ENCODE data around the gene NOVA1.
"Not testable (repeated sequence)": the region's sequence is repeated elsewhere in the genome, so short reads cannot be mapped to it uniquely, and the experiment has no call there.

Gene NOVA1

GRCh38 chr14:26597589-26598080, at the start of gene NOVA1:
NOVA1 (minus strand) TSS chr14:26598033; CDS start chr14:26597436, 597 bp downstream.
- peak; percentile 16 for DNase-seq

GRCh38 chr14:26645057-26645456, 47.2 kb upstream of the NOVA1 start:
- not testable (repeated sequence) for DNase-seq

DNA sequence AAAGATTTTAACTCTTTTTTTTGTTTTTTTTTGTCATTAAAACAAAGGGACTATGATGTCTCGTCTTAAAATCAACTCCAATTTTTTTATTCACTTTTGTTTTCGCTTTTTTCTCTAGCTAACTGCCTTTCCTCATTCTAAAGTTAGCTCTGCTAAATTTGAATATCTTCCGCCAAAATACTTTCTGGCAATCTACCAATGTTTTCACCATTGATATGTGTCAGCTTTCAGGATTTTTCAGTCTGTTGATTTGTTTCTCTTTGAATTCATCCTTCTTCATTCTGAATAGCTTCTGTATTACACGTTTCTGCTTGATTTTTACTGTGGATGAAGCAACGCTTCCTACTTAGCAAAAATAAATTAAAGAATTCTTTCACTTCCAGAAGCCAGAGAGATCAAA, 38.7 kb upstream of the NOVA1 start:
- no peak for DNase-seq

DNA sequence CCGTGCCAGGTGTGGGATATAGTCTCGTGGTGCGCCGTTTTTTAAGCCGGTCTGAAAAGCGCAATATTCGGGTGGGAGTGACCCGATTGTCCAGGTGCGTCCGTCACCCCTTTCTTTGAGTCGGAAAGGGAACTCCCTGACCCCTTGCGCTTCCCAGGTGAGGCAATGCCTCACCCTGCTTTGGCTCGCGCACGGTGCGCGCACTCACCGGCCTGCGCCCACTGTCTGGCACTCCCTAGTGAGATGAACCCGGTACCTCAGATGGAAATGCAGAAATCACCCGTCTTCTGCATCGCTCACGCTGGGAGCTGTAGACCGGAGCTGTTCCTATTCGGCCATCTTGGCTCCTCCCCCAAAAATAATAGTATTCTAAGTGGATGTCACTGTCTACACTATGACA, 37.1 kb upstream of the NOVA1 start:
- DNase-seq: not testable (repeated sequence)

- DNase-seq: no peak
Observed at GRCh38 chr14:26626256-26626655, 28.4 kb upstream of the NOVA1 start.

DNA sequence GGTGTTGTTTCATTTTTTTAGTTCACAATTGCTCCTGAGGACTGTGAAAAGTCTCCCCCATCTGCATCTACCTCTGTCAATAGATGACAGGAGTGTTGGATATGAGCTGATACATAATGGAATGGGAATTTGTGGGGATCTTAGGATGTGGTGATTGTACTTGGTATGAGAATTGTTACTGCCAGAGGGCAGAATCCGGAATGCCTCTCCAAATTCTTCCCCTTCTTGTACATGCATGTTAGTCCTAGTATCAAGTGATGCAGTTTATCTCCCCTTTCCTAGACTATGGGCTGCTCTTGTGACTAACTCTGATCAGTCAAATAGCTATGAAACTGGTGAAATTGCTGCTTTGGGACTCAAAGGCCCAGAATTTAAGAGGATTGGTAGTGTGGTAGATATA, 24.8 kb upstream of the NOVA1 start:
- no peak for DNase-seq

DNA sequence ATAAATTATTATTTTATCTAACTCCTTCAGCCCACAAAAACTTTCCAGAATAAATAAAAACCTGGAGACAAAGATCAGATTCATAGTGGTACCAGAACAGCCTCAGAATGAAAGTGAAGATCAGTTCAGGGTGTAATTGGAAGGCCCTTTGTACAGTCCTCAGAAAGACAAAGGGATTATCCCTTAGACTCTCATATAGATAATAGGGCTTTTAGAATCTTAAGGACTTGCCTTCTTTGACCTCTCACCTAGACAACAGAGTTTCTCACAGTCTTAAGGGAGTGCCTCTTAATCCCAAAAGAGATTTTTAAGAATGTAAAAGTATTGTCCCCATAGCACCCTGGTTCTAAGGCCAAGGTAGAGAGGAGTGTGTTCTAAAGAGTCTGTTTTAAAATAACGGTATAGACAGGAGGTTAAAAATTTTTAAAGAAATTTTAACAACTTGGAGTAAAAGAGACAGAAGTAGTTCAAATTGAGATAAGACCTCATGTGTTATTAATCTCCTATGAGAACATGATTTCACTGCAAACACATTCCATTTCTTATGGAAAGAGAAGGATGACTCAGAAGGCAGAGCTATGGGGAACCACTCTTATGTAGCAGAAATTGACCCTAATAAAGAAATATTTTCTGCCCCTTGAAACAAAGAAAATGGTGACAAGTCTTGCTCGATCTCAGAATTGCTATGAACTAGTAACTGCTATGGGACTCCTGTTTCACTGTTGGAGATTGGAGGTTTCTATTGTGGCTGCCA, 24.2 kb upstream of the NOVA1 start:
- no peak for DNase-seq

- no peak for DNase-seq
Observed at GRCh38 chr14:26621364-26621763, 23.5 kb upstream of the NOVA1 start.

GRCh38 chr14:26611259-26611658, 13.4 kb upstream of the NOVA1 start:
- DNase-seq: no peak

DNA sequence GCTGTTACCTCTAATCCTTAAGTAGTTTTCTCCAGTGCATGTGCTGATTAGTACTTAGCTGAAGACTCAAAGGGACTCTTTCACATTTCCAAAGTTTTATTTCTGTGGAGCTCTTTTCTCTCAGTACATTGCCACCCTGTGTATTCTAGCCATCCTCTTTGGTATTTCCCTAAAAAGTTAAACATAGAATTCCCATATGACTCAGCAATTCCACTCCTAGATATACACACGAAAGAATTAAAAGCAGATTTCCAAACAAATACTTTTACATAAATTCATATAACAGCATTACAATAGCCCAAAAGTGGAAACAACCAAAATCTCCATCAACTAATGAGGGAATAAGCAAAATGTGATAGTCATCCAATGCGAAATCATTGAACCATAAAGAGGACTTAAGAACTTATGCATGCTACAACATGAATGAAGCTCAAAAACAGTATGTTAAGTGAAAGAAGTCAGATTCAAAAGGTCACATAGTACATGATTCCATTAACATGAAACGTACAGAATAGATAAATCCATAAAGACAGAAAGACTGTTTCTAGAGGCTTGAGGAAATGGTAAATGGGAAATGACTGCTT, 9.0 kb upstream of the NOVA1 start:
- DNase-seq: no peak

- DNase-seq: no peak
Observed at GRCh38 chr14:26605602-26606001, 7.8 kb upstream of the NOVA1 start.

- no peak for DNase-seq
Observed at GRCh38 chr14:26602902-26603301, 5.1 kb upstream of the NOVA1 start.

DNA sequence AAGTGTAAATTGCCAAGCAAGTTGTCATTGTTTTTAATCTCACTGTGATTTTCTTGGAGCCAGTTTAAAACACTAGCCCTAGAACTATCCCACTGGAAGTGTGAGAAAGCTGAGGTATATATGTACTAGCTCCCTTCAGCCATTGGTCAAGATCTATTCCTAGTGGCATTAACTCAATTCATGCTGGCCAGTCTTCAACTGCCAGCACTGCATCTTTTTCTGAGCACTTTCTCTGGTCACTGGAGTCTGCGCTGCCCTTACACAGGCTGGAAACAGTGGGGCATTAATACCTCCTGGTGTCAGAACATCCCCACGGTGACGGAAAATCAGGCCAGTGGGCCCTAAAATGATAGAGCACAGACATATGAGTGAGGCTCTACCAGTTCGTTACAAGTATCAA, 4.0 kb upstream of the NOVA1 start:
- no peak for DNase-seq

DNA sequence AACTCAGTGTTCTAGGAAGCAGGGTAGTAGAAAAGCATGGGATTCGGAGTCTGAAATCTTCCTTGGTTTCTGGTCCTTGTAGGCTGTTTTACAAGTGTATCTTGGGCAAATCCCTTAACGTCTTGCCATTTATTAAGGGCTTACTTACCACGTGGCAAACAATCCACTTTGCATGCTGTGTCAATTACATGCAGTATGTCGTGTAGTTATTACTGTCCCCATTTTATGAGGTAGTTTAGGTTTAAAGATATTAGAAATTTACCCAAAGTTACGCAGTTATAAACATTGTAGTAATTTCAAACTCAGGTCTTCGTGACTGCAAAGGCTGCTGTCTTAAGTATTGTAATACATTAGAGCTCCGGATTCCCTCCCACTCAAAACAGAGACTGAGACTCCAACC, 1.5 kb upstream of the NOVA1 start:
- no peak for DNase-seq

DNA sequence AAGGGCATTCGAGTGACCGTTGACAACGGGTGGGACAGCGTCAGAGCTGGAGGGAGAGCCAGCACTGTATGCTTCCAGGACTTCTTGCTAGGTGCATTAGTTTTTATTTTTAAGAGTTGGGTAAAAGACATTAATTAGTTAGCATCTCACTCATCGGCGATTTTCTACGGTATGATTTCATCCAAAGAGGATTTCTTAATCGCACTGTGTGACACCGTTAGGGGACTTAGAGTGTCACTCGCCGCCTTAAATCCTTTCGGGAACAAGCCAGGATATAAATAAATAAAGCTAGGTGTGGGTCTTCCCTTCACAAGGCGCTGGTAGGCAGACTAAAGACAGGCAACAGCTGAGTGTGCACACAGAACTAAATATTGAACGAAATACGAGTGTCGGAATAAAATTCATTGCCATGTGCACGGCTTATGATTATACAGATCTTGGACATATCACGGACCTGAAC, 869 bp upstream of the NOVA1 start:
- DNase-seq: no peak

GRCh38 chr14:26598081-26598671, 343 bp upstream of the NOVA1 start:
- peak; percentile 83 for DNase-seq

DNA sequence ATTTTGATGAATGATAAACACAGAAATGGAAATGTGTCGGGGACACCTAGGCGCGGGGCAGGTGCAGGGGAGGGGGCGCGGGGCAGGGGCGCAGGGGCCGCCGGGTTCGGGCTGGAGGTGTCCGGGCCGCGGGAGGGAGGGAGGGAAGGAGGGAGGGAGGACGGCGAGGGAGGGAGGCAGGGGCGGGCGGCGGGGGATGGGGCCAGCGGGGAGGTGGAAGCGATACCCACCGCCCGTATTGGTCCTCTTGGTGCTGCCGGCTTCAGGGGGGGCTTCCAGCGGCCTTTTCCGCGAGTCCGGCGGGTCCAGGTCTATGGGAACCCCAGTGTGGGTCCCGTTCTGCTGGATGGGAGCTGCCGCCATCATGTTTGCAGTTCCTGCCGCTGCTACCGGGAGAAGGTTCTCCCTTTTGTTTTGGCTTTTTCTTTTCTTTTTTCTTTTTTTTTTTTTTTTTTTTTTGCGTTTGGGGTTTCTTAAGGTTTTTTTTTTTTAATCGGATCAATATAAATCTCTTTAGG, 703 bp downstream of the NOVA1 start:
- no peak for DNase-seq

GRCh38 chr14:26596543-26597061, 1.2 kb downstream of the NOVA1 start:
- DNase-seq: no peak

DNA sequence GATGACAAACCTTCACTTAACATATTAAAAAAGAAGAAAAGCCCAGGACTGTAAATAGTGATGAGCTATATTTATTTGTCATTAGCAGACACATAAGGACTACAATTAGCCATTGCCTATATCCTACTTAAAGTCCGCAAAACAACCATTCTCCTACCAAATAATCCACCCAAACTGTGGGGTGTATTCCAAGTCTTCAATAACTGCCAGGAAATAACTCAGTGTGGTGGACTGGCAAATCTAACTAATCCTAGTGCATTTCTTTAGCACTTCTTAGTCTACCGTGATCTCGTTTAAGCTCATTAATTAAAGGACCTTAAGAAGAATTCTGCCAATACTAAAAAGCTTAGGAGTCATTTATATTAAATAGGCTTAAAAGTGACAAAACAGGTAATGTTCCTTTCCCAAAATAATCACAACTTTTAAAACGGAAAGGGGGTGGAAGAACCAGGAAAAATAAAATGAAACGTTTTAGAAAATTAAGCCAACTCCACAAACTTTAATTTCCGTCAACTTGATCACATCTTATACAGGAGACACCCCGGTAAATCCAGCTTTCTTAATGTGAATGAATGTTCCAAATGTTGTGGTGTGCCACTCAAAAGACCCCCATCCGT, 1.8 kb downstream of the NOVA1 start:
- DNase-seq: no peak

GRCh38 chr14:26594756-26595545, 2.9 kb downstream of the NOVA1 start:
- DNase-seq: peak; percentile 59

DNA sequence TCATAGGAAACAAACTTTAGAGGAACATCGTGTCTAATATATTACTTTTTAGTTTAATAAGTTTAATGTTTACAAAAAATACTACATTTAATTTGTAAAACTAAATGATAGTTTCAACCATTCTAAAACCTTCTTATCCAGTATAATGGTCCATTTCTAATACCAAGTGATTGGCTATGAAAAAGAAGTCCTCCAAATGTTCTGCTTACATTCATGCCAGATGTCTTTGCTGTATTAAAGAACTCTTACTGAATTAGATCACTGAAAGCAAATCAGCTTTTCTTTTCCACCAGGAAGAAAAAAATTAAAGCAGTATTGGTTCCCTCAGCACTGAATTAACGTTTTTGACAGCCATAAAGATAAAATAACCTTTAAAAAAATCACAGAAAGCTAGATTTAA, 3.7 kb downstream of the NOVA1 start:
- no peak for DNase-seq

GRCh38 chr14:26593357-26593756, 4.5 kb downstream of the NOVA1 start:
- no peak for DNase-seq

Data from NCI-H187 treated with DMSO at 0.1 percent for 48 hours (cell line).